Activated CD4-positive, alpha-beta T cell treated with anti-CD3 and anti-CD28 coated beads, Interleukin-2, Interleukin-4, amounts not matched to agents 100 ng/mL and 50 ng/mL, durations not matched to agents 16 hours and 8 hours (primary cell): ENCODE measurements around the gene AMT.

Source experiments
- DNase-seq: peaks from one replicate; pipeline ENCODE4 v3.0.0-alpha.2; 2020; ENCODE audit warnings: low spot score

The AMT gene, protein sequence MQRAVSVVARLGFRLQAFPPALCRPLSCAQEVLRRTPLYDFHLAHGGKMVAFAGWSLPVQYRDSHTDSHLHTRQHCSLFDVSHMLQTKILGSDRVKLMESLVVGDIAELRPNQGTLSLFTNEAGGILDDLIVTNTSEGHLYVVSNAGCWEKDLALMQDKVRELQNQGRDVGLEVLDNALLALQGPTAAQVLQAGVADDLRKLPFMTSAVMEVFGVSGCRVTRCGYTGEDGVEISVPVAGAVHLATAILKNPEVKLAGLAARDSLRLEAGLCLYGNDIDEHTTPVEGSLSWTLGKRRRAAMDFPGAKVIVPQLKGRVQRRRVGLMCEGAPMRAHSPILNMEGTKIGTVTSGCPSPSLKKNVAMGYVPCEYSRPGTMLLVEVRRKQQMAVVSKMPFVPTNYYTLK

DNA sequence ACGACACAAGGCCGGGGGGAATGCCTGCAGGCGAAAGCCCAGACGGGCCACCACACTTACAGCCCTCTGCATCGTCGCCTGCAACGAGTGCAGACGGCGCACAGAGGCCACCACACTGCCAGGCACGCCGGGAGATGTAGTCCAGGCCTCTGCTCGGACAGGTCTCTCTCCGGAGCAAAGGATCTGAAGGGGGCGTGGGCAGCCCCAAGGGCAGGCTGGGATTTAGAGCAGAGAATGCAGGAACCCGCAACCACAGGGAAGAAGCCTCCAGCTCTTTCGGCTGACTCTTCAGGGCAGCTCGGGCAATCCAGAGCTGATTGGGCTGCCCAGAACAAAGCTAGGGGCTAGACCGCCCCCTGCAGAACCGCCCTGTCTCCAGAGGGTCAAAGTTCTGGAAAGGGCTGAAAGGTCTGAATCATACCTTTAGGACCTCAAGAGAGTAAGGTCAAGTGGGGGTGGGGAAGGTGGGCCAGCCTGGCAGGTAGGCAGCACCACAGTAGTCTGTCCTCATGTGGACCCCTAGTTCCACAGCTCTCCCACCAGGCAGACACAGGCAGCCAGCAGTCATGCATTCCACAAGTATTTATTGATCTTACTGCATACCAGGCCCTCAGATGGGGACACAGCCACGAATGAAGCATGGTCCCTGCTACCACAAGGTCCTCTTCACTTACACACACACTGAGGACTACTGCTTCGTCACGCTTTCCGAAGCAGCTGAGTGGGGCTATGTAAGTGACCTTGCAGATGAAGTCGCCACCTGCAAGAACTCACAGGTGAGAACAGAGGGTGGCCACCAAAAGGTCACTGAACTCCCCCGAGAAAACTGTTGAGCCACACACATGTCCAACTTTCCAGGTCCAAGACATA, at the start of gene AMT:
Gene AMT (minus strand): TSS at position 95 of the 870 bp plus-strand sequence. CDS start 23 bp downstream, at position 72.
- no peak for DNase-seq

DNA sequence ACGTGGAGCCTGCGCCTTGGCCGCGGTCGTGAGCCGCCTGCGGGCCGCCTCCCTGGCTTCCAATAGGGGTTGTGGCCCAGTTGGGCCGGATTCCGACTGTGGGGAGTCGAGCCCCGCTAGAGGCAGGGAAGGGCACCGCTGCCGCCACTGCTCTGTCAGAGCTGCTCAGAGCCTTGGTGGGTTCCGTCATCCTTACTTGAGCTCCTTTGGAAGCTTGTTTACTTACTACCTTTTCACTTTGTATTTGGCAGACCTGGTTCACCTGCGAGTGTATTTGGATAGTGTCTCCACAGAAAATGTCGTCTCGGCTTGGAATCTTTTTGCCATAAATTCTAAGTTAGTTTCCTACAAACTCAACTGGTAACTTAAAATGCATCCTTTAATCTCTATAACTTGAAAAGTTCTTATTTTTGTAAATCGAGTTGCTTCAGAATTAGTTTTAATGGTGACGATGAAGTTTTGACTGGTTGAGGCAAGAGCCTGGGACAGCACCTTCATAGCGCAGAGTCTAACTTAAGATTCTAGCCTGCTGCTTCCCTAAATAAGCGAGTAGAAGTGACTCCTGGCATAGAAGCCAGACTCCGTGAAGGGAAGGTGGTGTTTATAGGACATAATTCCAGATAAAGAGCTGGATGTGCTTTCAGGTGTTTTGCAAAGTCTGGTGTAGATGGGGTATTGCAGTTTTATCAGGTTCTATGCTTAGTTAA, 48.6 kb upstream of the AMT start:
- no peak for DNase-seq

DNA sequence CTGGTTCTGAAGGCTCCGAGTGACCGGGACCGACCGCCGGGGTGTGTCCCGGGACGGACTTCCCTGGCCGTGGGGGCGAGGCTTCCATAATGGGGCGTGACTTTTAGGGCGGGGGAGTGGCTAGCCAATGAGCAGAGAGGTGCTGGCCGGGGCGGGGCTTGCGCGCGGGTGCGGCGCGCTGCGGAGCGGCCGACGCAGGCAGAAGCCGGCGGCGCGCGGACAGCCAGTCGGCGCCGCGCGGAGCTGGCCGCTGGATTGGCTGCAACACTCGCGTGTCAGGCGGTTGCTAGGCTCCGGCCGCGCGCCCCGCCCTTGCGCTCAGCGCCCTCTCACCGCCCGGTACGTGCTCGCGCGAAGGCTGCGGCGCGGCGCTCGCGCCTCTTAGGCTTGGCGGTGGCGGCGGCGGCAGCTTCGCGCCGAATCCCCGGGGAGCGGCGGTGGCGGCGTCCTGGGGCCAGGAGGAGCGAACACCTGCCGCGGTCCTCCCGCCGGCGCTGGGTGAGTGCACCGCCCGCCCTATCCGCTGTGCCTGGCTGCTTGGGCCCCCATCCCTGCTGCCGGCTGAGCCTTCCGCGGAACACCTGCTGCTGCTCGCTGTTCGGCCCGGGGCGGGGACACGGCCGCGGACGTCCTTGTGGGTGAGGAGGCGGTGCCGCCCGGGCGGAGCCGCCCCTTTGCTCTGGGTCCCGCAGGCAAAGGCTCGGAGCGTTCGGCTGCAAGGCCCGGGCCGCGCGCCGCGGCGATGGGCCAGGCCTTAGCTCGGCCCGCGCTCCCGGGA, 47.9 kb upstream of the AMT start, which contains the start of gene DAG1:
Gene DAG1 (plus strand): TSS at position 332 of the 778 bp plus-strand sequence. CDS start 40,268 bp downstream, outside the sequence.
- peak; percentile 95 for DNase-seq

DNA sequence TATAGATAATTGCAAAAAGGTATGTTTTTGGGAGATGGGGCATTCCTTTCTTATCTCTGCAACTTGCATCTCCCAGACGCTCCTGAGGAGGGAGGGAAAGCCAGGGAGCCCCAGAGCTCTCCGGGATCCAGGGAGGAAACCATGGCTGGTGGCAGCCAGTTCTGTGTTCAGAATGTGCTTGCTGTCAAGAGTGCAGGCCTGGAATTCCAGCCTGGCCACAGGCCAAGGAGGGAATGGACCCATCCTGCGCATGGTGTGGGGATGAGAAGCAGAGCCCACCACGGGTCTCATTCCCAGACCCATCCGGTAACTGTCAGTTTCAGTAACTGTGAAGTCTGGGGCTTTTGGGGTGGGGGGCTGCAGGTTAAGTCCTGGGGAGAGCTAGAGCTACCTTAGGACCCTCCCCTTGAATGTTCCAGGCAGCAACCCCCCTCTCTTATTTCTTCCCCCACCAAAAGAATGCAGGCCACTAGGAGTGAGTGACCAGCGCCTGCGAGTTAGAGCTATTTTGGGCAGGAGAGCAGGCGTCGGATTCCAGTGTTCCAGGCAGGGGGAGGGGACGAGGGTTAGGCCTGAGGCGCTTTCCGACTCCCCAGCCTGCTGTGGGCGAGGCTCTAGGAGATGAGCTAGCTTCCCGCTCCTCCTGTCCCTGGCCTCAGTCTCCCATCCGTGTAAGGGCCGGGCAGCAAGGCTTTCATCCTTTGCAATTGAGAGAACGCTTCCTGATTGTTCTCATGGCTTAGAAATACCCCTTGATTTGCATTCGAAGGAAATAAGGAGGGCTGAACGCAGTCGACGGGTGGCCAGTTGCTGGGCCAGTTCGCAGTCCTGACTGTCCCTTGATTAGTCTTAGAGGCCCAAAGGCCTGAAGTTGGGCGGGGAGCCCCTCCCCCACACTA, 47.0 kb upstream of the AMT start:
- no peak for DNase-seq

DNA sequence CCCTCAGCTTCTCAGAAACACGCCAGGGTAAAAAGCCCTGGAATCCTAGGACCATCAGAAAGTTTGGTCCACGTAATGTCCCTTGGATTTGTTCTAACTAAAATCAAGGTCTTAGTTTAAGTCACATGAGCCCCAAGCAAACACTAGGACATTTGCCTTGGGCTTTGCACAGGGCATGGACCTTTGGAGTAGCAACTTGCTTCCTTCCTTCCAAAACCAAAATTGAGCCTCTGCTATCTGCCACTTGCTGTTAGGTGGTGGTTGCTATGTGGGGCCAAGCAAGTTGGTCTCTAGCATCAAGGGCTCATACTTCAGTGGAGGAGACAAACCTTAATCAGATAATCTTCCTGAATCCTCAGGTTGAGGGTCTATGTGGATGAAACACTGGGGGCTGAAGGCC, 43.8 kb upstream of the AMT start:
- DNase-seq: no peak

DNA sequence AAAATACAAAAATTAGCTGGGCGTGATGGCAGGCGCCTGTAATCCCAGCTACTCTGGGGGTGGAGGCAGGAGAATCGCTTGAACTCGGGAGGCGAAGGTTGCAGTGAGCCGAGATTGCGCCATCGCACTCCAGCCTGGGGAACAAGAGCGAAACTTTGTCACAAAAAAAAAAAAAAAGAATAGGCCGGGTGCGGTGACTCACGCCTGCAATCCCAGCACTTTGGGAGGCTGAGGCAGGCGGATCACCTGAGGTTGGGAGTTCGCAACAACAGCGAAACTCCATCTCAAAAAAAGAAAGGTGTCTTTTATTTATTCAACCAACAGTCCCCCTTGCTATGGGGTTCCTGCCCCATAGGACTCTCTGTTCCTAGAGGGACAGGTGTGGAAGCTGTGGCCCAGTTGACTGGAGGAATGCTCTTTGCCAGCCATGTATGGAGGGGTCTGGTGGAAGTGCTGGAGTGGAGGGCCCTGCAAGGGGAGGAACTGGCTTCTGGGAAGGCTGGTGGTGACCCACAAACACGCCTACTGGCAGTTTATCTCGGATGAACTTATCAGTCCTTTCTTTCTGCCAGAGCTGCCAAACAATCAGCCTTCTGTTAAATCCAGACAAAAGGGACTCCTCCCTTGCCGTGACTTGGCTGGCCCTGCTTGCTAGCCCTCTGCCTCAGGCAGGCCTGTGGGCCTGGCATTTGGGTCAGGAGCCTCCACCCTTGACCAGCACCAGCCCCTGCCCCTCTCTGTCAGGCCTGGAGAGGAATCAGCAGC, 43.2 kb upstream of the AMT start:
- no peak for DNase-seq

DNA sequence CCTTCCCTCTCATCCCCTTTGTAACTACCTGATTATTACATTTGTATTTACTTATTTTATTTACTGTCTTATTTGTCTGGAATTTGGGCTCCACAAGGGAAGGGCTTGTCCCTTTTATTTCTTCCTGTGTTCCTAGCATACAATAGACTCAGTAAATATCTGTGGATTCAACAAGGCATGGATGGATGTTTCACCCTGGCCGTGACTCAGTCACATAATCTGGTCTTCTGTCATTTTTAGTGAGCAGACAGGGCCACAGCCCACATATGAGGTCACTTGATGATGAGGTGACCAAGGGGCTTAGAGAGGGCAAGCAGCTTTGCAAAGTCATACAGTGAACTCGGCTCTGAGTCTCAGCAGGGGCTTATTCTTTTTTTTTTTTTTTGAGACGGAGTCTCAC, 39.9 kb upstream of the AMT start:
- DNase-seq: no peak

DNA sequence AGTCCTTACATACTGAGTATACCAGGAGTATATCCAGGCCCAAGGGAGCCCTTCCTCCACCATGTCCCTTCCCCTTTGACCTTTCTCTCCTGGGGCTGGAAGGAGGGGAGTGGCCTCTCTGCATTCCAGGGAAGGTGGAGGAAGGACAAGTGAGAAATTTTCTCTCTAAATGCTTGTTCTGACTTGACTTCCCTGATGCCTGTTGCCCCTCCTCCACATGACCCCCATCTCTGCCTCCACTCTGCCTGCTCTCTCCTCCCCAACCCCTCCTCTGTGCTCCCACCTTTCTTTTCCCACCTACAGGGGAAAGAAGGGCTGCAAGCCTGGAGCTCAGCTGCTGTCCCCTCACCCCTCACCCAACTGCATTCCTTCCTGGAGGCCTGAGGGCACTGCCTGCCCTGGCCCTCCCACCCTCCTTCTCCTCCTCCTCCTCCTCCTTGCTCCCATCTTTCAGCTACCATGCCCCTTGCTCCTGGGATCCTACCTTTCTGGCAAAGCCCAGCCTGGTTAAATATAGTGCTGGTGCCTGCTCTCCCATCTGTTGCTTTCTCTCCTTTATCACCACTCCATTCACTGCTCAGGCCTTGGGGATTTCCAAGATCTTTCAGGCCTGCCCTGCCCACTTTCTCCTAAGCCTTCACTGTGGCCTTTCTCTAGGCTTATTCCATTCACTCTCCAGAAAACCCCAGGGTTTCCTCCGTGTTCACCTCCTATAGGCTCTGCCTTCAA, 39.3 kb upstream of the AMT start:
- DNase-seq: no peak

DNA sequence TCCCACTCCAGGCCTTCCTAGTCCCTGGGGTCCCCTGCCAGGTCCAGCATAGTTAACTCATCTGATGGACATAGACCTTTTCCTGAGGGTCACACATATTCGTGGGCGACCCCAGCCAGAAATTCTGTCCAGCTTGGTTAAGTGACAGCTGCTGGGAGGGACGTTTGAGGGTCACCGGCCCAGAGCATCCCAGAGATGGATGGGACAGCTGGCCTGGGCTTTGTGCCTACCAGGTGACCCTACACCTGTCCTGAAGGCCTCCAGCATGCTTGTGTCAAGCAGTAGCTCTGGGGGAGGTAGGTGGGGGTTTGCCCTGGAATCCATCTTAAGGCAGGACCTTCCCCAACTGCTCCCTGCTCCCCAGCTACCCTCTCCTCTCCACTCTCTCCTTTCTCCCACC, 38.7 kb upstream of the AMT start:
- DNase-seq: no peak

DNA sequence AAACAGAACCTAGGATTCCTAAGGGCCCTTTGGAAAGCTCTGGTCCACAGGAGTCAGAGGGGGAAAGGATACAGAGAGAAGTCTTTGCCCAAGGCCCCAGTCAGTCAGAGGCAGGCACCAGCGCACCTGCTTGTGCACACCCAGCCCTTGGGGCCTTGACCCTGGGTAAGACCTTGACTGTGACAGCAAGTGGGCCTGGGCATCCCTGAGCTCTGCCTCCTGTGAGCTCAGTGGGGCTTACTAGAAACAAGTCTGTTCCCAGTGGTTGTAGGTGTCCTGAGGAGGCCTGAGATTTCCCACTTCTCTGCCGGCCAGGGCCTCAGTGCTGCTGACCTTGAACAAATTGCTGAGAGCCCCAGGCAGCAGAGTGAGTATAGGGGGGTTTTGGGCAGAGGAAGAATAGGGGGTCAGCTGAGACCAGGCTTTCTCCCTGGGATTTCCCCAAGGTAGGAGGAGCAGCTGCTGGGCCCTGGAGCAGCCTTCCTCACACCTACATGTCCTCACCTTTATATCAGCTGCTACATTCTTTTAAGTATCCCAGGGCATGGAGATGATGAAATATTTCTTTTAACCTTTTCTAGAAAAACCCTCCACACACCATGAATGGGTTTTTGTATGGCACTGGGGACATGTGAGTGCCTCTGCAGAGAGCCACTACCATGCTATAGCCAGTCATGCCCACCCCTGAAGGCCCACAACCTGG, 38.1 kb upstream of the AMT start:
- DNase-seq: no peak

DNA sequence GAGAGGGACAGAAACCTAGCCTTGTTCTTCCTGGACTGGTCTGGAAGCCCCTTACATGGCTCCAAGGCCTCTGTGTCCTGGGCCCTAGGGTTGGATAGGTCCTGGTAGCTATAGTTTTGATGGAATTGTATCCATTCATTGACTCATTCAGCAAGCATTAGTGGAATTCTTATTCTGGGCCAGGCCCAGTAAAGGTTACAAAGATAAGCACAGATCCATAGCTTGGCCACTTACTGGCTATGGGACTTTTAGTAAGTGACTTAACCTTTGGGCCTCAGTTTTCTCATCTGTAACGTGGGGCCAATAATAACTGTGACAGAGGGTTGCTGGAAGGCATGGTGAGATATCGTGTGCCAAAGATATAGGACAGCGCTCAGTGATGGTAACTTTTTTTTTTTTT, 34.2 kb upstream of the AMT start:
- DNase-seq: no peak

DNA sequence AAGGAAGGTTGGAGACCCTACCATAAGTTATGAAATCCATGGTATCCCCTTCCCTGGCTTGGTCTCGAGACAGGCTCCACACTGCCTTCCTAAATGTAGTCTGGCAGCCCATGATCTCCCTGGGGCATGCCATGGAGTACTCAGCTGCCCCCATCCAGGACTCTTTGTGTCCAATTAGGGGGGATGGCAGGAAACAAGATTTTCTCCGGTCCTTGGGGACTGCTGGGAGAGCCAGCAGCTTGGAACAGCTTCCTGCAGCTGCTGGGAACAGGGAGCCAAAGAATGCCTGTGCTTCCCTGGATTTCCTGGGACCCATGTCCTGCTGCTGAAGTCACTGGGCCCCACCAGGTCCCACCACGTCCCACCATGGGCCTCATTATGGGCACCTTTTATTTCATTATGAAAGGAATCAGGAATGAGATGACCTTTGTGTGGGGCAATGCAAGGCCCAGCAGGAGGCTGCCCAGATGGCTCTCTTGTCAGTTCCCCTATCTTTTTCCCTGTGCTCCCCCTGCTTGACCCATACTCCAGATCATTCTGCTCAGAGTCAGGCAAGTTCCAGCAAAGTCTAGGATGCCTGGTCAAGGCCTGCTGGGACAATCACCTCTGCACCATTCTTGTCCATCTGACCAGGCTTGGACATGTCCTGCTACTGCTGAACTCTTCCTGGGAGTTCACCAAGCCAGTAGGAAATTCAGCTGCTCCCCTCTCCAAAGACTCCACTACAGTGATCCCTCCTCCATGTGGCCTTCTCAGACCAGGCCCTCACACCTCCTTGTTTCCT, 32.8 kb upstream of the AMT start:
- DNase-seq: no peak

DNA sequence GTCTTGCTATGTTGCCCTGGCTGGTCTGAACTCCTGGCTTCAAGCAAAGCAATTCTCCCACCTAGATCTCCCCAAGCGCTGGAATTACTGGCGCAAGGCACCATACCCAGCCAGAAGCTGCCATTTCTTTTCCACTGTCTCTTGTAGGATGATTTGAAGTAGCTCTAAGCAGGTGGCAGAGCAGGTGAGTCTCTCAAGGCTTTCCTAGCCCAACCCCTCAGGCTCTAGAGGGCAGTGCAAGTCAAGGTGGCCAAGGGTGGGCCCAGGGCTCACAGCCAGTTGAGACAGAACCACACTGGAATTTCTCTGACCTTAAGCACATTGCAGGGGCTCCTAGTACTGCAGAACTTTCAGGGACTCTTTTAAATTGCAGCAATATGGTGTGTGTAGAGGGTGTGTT, 32.2 kb upstream of the AMT start:
- DNase-seq: no peak

DNA sequence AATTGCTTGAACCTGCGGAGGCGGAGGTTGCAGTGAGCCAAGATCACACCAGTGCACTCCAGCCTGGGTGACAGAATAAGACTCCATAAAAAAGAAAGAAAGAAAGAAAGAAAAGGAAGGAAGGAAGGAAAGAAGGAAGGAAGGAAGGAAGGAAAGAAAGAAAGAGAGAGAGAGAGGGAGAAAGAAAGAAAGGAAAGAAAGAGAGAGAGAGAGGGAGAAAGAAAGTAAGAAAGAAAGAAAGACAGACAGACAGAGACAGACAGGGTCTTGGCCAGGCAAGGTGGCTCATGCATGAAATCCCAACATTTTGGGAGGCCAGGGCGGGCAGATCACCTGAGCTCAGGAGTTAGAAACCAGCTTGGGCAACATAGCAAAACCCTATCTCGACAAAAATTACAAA, 31.3 kb upstream of the AMT start:
- DNase-seq: no peak

DNA sequence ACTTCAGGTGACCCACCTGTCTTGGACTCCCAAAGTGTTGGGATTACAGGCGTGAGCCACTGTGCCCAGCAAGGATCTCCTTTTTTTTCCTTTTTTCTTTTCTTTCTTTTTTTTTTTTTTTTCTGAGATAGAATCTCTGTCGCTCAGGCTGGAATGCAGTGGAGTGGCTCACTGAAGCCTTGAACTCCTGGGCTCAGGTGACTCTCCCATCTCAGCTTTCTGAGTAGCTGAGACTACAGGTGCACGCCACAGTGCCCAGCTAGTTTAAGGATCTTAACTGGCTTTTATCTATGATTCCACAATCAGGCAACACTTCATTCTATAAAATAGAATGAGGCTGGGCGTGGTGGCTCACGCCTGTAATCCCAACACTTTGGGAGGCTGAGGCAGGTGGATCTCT, 23.1 kb upstream of the AMT start:
- DNase-seq: no peak

DNA sequence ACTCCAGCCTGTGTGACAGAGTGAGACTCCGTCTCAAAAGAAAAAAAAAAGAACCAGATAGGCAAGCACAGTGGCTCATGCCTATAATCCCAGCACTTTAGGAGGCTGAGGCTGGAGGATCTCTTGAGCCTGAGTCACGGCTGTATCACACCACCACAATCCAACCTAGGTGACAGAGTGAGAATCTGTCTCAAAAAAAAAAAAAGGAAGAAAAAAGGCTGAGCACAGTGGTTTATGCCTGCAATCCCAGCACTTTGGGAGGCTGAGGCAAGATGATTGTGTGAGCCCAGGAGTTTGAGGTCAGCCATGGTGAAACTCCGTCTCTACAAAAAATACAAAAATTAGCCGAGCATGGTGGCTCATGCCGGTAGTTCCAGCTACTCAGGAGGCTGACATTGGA, 12.5 kb upstream of the AMT start:
- DNase-seq: no peak

DNA sequence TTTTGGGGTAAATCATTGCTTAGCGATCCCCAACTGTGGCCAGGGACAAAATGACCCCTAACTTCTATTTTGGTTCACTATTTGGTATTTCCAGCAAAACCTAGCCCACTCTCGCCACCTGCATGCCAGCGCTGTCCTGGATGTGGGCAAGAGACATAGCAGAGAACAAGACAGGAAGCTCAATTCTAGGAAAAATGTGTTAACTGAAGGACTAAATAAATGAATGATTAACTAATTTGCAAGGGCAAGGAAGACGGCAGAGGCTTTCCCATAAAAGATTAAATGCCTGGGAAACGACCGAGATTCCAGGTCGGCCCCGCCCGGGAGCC, 6.4 kb upstream of the AMT start:
- DNase-seq: no peak

DNA sequence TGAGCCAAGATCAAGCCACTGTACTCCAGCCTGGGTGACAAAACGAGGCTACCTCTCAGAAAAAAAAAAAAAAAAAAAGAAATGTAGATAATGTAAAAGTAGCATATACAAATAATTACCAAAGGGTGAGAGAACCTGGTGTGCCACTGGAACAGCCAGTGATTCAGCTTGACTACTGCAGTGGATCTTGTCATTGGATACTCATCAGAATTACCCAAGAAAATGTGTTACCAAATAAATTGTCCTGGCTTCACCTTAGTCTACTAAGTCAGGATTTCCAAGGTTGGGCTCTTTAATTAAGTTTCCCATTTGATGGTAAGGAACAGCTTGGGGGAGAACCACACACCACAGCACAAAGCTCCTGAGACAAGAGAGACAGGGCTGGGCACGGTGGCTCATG, 5.3 kb upstream of the AMT start:
- no peak for DNase-seq
